GM04504 (cell line): ENCODE measurements around the gene GOLGA5.

ENCODE experiments used
- DNase-seq: peaks from one replicate; pipeline ENCODE4 v3.0.0-alpha.2; 2012; ENCODE audit warnings: low read depth

GOLGA5 gene

GRCh38 chr14:92880351-92880750 lies 86.2 kb downstream of the GOLGA5 start:
- no peak for DNase-seq

- peak; percentile 1 for DNase-seq
Measured at GRCh38 chr14:92880851-92881250, 86.7 kb downstream of the GOLGA5 start.

- no peak for DNase-seq
Measured at GRCh38 chr14:92883066-92883465, 89.0 kb downstream of the GOLGA5 start.

- DNase-seq: no peak
Measured at GRCh38 chr14:92884410-92884809, 90.3 kb downstream of the GOLGA5 start.

- no peak for DNase-seq
Measured at GRCh38 chr14:92885279-92886061, 91.4 kb downstream of the GOLGA5 start.

GRCh38 chr14:92886337-92886736 lies 92.2 kb downstream of the GOLGA5 start:
- no peak for DNase-seq

GRCh38 chr14:92887157-92887556 lies 93.1 kb downstream of the GOLGA5 start:
- no peak for DNase-seq

- no peak for DNase-seq
Measured at GRCh38 chr14:92888896-92889295, 94.8 kb downstream of the GOLGA5 start.
